SW 1271 (cell line): ENCODE measurements around the gene MINDY4.

ENCODE experiments used
- DNase-seq, 2 experiments: peaks; one replicate each; lab custom pipeline; 2025; lab: John Stamatoyannopoulos, UW

MINDY4 gene

DNA sequence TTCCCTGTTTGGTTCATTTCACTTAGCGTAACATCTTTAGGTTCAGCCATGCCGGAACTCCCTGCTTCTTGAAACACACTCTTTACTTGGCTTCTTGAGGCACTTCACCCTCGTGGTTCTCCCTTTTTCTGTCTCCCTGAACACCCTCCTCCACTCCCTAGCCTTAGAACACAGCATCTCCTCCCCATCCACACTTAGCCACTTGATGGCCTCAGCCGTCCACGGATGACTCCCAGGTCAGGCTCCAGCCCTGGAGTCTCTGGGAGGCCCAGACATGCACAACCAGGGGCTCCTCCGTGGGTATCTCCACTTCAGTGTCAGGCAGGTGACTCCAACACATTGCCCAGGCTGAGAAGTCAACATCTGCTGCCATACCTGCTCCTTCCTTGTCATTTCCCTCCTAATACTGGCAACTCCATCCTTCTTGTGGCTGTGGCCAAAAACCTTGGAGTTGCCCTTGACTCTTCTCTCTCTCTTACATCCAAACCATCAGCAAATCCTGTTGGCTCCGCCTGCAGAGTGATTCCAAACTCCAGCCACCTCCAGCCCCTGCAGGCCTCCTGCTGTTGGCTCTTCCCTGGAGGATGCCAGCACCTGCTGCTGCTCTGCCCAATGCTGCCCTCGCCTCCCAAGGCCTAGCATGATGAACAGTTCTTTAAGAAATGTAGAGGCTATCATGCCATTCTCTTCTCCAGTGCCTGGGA lies 27.7 kb upstream of the MINDY4 start:
- DNase-seq: no peak

DNA sequence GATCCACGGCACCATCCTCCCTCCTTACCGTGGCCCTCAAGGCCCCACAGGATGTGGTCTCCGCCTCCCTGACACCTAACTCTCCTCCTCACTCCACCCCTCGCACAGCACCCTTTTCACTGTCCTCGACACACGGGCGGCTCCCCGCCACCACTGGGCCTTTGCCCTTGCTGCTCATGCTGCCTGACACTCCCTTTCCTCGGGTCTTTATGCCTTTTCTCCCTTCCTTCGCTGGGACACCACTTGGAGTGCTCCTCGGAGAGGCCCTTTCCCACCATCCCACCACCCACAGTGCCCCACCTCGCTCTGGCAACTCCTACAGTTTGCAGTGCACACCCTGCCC lies 27.2 kb upstream of the MINDY4 start:
- no peak for DNase-seq

DNA sequence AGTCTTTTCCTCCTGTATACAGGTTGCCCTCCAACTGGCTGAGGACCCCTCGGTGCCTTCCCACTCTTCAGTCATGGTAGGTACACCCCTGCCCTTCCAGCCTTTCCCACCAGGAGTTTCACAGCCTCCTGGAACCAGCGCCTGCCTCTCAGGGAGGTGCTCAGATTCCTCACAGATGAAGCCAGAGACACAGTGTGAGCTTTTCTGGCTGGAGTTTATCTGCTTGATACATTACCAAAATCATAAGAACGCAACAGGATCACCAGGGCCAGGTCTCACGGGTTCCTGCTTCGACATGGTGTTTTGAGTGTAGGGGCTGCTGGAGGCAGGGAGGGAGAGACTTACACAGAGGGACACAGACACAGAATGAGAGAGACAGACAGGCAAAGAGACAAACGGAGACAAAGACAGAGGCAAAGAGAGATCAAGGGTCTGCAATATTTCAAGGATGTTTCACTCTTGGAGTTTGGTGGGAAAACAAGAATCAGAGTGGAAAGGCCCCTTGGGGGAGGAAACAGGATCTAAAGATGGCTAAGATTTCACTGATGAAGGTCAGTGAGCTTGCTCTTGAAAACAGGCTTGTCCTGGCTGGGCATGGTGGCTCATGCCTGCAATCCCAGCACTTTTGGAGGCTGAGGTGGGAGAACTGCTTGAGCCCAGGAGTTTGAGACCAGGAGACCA lies 25.8 kb upstream of the MINDY4 start:
- no peak for DNase-seq

DNA sequence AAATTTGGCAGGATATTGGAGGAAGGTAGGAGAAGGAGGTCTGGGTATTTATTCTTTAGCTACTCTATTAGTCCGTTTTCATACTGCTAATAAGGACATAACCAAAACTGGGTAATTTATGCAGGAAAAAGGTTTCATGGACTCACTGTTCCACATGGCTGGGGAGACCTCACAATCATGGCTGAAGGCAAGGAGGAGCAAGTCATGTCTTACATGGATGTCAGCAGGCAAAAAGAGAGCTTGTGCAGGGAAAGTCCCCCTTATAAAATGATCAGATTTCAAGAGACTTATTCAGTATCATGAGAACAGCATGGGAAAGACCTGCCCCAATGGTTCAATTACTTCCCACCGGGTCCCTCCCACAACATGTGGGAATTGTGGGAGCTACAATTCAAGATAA lies 21.2 kb upstream of the MINDY4 start:
- no peak for DNase-seq

DNA sequence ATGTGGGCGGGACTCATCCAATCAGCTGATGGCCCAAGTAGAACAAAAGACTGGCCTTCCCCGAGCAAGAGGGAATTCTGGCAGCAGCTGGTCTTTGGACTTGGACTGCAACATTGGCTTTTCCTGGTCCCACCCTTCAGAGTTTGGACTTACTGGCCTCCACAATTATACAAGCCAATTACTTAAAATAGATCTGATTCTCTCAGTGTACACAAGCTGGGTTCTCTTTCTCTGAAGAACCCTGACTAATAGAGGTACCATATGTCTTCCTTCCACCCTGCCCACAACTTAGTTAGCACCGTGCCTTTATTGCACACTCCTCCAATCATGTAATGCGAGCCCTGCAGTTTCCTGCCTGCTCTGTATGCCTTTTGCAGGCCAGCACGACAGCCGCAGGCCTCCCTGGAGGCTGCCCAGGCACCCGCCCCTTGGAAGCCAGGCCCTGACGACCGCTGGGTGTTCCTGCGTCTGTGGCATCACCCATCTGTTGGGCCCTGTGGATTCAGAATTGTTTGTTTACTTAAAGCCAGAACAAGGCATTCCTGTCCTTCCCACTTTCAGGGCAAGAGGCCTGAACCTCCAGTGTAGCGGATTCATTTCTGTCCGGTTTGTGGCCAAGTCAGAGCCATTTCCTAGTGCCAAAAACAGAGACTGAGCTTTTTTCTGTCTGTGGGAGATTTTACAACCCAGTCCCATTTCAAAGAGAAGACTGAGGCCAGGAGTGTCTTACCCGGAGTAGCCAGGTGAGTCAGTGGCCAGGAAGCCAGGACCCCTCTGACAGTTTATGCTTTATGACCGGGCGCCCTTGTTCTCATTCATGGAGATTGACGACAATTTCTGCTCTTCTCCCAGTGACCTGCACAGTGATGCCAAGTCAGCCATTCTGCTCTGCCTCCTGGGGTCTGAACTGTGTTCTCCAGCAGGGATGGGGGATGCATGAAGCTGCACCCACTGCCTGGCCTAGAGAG lies 20.2 kb upstream of the MINDY4 start:
- no peak for DNase-seq

DNA sequence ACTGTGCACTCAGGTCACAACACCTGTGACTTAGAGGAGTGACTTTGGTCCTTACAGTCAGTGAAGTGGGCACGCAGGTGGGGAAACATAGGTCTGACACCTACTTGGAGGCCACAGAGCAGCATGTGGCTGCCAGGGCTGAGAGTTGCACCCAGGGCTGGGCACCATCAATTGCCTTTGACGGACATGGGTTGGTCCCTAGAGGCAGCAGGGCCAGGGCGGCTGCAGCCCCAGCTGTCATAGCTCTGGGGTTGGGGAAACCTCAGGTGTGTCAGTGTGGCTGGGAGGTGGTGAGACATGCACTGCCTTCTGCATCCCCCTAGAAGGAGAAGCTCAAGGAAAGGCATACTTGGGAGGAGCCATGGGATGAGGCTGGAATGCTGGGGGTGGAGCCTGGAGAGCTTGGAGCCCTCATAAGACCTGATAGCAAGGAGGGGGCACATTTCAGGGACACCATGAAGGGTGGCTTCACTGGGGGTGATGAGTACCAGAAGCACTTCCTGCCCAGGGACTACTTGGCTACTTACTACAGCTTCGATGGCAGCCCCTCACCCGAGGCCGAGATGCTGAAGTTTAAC lies 19.4 kb upstream of the MINDY4 start, which contains the start of gene INMT:
TSS of gene INMT (plus strand) at position 440 of the 578 bp plus-strand sequence. CDS start at position 456, 16 bp downstream.
- DNase-seq: no peak

DNA sequence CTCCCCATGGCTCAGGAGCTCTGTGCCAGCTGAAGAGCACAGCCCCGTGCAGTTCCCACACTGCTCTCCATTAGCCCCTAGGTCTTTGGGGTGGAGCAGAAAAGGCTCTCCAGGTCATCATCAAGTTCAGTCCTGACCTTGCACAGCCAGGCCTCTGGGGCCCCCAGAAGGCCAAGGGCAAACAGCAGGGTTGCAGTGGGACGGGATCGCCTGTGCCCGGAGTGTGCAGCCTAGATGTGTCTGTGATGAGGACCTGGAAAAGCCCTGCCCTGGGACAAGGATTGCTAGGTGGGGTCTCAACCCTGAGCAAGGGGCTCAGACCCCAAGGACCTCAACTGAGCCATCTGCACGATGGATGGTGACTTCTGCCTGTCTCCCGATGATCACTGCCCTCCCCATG lies 18.7 kb upstream of the MINDY4 start:
- no peak for DNase-seq

DNA sequence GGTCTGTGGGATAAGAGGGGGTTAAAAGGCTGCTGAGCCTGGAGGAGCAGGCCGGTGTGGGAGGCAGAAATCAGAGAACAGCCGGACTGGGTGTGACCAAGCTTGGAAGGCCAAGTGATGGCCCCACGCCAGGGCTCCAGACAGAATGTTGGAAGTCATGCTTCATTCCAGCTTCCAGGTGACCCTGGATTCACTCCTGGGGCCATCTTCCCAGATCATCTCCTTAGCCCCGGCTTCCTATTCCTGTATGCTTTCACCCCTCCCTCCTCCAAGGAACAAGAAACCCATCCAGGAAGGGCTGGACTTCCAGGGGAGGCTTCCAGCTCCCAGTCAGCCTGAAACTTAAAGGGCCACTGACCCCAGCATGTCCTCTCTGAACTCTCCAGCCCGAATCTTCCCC lies 18.2 kb upstream of the MINDY4 start:
- DNase-seq: no peak

DNA sequence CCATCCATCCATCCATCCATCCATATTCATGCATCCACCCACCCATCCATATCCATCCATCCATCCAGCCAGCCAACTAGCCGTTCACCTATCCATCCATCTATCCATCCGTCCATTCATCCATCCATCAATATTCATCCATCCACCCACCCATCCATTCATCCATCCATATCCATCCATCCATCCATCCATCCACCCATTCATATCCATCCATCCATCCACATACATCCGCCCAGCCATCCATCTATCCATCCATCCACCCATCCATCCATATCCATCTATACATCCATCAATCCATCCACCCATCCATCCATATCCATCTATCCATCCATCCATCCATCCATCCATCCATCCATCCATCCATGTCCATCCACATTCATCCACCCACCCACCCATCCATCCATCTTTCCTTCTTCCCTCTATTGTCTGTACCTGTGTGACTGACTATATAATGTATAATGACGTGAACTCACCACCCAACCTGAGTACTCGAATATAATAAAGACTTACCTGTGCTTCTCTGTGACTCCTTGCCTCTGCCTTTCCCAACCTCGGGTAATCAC lies 16.8 kb upstream of the MINDY4 start:
- no peak for DNase-seq

DNA sequence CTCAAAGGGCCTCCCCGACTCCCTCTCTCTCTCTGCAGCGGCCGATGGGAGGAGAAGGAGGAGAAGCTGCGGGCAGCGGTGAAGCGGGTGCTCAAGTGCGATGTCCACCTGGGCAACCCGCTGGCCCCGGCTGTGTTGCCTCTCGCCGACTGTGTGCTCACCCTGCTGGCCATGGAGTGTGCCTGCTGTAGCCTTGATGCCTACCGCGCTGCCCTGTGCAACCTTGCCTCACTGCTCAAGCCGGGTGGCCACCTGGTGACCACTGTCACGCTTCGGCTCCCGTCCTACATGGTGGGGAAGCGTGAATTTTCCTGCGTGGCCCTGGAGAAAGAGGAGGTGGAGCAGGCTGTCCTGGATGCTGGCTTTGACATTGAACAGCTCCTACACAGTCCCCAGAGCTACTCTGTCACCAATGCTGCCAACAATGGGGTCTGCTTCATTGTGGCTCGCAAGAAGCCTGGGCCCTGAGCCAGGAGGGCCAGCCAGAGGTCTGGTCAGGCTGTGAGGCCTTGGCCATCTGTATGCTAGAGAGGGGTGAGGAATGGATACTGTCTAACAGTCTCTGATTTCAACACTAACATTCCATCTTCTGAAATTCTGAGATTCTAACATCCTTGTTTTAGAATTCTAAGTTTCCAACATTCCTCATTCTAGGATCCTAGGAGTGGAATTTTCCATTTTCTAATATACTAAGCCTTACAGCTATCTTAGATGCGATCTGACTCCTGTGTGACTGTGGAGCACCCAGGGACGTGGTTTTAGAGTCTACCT lies 15.6 kb upstream of the MINDY4 start:
- DNase-seq: no peak

DNA sequence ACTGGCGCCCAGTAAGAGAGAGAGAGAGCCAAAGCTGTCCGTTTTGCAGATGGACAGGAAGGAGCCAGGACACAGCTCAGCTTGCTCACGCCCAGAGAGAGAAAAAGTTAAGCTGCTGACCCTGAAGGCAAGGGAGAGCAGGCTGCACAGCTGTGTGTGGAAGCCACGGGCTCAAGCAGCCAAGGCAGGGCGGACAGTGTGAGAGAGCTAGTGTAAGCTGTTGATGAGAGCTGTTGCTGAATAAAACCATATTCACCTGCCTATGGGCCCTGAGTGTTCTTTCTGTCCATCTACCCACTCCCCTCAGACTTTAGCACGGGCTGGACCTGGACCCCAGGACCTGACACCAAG lies 13.9 kb upstream of the MINDY4 start:
- no peak for DNase-seq

DNA sequence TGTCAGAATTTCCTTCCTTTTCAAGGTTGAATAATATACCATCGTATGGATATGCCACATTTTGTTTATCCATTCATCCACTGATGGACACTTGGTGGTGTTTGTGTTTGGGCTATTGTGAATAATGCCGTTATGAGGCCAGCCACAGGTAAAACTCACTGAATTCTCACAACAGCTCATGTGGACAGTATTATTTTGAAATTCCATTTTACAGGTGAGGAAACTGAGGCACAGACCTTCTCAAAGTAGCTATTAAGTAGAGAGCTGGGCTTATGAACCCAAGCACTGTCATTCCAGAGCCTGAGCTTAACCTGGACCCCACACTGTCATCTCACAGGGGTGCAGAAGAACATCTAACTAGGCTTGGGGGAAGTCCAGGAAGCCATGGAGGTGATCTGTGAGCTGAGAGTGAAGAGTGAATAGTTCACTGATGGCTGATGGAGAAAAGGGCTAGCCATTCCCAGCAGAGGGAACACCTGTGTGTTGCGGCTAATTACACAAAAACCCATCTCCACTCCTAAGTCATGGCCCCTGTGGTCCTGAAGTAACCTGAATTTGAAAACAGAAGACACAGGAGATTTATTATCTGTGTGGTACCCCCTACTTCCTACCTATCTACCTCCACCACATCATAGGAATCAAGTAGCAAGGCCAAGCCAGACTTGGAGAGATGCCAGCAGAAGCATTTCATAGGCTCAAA lies 10.6 kb upstream of the MINDY4 start:
- DNase-seq: no peak

DNA sequence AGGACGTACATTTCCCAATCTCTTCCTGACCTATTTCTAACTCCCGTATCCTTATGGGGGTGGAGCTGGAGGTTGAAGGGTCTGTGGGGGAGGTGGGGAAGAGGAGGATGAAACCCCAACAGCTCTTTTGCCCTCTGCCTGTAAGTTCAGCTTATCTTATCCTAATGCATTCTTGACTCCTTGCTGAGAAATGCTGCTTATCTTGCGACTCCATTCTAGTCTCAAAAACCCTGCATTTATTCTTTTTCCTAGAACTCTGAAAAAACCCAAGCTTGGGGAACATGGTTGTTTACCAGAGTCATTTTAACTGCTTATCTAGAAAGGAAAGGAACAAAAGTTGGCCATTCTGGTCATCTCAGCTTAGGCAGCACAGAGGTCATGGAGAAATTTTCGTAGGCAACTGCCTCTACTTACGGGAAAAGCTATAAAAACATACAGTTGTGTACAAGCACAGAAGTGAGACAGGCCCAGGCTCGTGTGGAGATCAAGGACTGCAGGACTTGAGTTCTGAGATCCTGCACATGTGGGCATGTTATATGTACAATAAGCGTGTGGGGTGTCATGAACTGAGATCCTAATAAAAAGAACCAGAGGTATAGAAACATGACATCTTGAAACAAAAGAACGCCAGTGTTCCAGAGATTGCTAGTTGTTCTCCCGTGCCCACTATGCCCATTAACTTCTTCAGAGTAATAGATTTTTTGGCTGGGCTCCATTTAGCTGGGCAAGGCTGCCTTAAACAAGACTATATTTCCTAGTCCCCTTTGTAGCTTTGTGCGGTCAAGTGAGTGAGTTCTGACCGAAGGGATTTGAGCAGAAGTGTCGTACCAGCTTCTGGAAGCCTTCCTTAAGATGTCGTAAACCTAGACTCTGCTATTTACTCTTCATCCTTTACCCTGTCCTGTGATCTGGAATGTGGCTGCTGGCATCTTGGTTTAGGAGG lies 9.7 kb upstream of the MINDY4 start:
- DNase-seq: no peak

DNA sequence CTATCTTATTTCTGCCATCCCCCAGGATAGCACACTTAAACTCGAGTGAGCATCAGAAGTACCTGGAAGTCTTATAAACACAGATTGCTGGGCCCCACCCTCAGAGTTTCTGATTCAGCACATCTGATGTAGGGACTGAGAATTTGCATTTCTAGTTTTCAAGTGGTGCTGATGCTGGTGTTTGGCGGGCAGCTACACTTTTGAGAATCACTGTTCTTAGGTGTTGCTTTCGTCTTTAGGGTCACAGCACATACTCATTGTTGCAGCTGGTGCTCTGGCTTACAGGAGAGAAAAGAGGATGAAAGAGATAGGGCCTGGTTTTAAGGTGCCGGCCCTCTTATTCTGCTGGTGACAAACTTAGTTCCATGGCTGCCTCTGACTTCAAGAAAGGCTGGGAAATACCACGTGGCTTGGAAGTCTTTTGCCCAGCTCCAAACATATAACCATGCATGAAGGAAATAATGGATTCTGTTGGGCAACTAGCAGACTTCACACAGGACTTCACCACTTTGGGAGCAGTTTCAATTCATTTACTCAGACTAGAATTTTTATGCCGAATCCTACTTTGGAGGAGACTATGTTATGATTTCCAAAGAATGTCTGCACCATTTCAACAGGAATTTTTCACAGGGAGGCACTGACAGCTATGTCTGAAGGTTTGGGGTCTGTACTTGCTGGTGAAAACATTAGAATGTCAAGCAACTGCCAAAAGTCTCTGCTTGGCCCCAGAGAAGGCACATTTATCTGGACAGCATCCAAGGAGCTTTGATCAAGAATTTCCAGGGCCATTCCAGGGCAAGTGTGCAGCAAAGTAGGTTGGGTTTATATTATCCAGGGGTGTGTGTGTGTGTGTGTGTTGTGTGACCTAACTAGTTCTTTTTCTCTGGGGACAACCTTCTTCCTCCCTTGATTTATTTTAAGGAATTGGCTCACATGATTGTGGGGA lies 6.9 kb upstream of the MINDY4 start:
- DNase-seq: no peak

DNA sequence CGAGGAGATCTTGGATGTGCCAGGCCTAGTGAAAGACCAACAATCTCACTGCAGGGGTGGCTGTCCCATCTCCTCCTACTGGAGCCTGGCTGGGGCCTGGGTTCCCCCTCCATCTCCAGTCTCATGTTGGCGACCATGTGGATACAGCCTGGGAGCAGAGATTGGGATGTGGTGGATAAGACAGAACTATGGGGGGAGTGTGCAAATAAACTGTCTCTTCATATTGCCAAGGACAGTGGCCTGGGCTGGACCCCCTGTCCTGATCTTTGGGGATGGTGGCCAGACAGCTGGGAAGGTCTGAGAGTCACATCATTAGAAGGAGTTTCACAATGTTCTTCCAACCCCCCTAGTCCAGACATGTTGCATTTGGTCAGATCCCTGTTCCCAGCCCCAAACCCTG lies 5.8 kb upstream of the MINDY4 start:
- no peak for DNase-seq

DNA sequence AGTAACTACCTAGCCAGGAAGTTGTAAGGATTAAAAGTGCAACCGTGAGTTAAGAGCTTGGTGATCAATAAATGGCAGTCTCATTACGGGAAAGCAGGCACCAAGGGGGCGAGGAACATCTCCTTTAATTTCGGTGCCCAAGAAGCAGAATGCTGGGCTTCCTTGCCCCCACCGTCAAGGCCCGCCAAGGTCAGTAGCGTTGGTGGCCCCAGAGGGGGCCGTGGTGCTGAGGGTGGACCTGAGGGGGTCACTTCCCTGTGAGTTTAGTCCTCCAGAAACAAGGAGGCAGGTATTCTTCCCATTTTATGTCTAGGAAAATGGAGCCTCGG lies 408 bp upstream of the MINDY4 start:
- DNase-seq: no peak

DNA sequence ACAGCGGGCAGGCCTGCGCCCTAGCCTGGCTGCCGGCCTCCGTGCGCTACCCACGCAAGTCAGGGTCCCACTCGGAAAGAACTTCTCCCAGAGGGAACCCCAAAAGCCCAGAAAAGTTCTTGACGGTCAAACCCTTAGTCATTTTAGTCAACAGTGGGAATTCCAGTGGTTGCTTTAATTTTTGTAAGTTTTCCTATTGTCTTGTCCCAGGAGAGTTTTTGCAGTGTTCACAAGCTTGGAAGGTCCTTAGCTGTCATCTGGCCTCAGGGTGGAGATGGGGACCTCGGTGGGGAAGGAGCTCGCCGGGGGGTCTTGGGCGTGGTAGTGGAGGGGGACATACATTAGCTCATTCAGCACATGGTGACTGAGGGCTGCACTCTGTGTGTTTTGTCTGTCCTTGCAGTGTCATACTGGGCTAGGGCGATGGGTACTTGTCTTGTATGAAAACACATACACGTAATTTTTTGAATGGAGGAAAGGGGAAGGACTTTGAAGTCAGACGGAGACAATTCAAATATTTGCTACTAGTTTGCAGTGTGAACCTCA lies 736 bp downstream of the MINDY4 start:
- no peak for DNase-seq

DNA sequence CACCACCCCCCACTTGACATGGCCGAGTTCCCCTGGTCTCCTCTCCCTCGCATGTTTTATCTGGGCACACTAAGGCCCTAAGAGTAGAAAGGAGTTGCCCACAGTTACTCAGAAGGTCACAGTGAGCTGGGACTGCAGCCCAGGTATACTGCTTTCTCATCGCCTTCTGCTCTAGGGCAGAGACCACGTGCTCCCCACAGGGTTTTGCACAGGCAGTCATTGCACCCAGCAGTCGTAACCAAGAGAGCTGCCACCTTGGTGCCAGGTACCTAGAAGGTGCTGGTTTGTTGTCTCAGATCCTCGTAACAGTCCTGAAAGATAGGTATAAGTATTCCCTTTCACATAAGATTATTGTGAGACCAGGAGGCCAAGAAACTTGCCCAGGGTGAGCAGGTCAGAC lies 1.8 kb downstream of the MINDY4 start:
- DNase-seq: no peak
